ENCODE measurements around the gene GSN.

The GSN gene

GRCh38 chr9:121279776-121280388 is 11.9 kb downstream of the GSN start:
- H3K36me3 ChIP-seq (ENCODE audit: insufficient read depth): no peaks in the 10 kb centered on the region
- no peak overlapping the region for H3K4me3 ChIP-seq (IDR thresholded peaks at IDR 0.05; ENCODE audit: insufficient read depth, low read depth, low read length)
- no peak overlapping the region for H2AFZ ChIP-seq (ENCODE audit: low read depth)
- TF ChIP-seq CTCF (conservative IDR thresholded peaks at IDR 0.05; ENCODE audit: low read depth, low read length): no peak
- H3K27ac ChIP-seq: no peak overlapping the region
- H3K27me3 ChIP-seq (ENCODE audit: insufficient read depth, low read depth): no peaks in the 10 kb centered on the region
- no peak overlapping the region for H3K9ac ChIP-seq
- no peaks in the 10 kb centered on the region for H3K79me2 ChIP-seq (ENCODE audit: insufficient read depth, low read depth)
- no peaks in the 10 kb centered on the region for H3K4me1 ChIP-seq (ENCODE audit: low read depth, poor library complexity, severe bottlenecking)
- H3K4me2 ChIP-seq: no peak overlapping the region
- H4K20me1 ChIP-seq (ENCODE audit: insufficient read depth): no peaks in the 10 kb centered on the region

GRCh38 chr9:121280715-121281613 is 13.0 kb downstream of the GSN start:
- Histone ChIP-seq H3K4me2 (no peak overlapping the region), H3K4me3 (IDR thresholded peaks at IDR 0.05; ENCODE audit: insufficient read depth, low read depth, low read length) (no peak overlapping the region), H3K36me3 (ENCODE audit: insufficient read depth) (no peaks in the 10 kb centered on the region), H3K9ac (no peak overlapping the region), H3K4me1 (ENCODE audit: low read depth, poor library complexity, severe bottlenecking) (no peaks in the 10 kb centered on the region), H4K20me1 (ENCODE audit: insufficient read depth) (no peaks in the 10 kb centered on the region), H2AFZ (ENCODE audit: low read depth) (no peak overlapping the region), H3K79me2 (ENCODE audit: insufficient read depth, low read depth) (no peaks in the 10 kb centered on the region), H3K27ac (no peak overlapping the region), H3K27me3 (ENCODE audit: insufficient read depth, low read depth) (no peaks in the 10 kb centered on the region)
- no peak for TF ChIP-seq CTCF (conservative IDR thresholded peaks at IDR 0.05; ENCODE audit: low read depth, low read length)

- TF ChIP-seq CTCF (conservative IDR thresholded peaks at IDR 0.05; ENCODE audit: low read depth, low read length): no peak
- no peak overlapping the region for H3K27ac ChIP-seq
- H3K36me3 ChIP-seq (ENCODE audit: insufficient read depth): no peaks in the 10 kb centered on the region
- no peak overlapping the region for H3K4me2 ChIP-seq
- no peak overlapping the region for H3K9ac ChIP-seq
- no peaks in the 10 kb centered on the region for H3K27me3 ChIP-seq (ENCODE audit: insufficient read depth, low read depth)
- no peaks in the 10 kb centered on the region for H4K20me1 ChIP-seq (ENCODE audit: insufficient read depth)
- H3K79me2 ChIP-seq (ENCODE audit: insufficient read depth, low read depth): no peaks in the 10 kb centered on the region
- H3K4me1 ChIP-seq (ENCODE audit: low read depth, poor library complexity, severe bottlenecking): no peaks in the 10 kb centered on the region
- H2AFZ ChIP-seq (ENCODE audit: low read depth): no peak overlapping the region
- no peak overlapping the region for H3K4me3 ChIP-seq (IDR thresholded peaks at IDR 0.05; ENCODE audit: insufficient read depth, low read depth, low read length)
Measured at GRCh38 chr9:121281614-121282276, 13.8 kb downstream of the GSN start.

- no peaks in the 10 kb centered on the region for H3K4me1 ChIP-seq (ENCODE audit: low read depth, poor library complexity, severe bottlenecking)
- no peaks in the 10 kb centered on the region for H3K27me3 ChIP-seq (ENCODE audit: insufficient read depth, low read depth)
- H3K9ac ChIP-seq: no peak overlapping the region
- no peaks in the 10 kb centered on the region for H4K20me1 ChIP-seq (ENCODE audit: insufficient read depth)
- H3K79me2 ChIP-seq (ENCODE audit: insufficient read depth, low read depth): no peaks in the 10 kb centered on the region
- H2AFZ ChIP-seq (ENCODE audit: low read depth): no peak overlapping the region
- H3K4me2 ChIP-seq: no peak overlapping the region
- no peaks in the 10 kb centered on the region for H3K36me3 ChIP-seq (ENCODE audit: insufficient read depth)
- TF ChIP-seq CTCF (conservative IDR thresholded peaks at IDR 0.05; ENCODE audit: low read depth, low read length): no peak
- H3K27ac ChIP-seq: no peak overlapping the region
- H3K4me3 ChIP-seq (IDR thresholded peaks at IDR 0.05; ENCODE audit: insufficient read depth, low read depth, low read length): no peak overlapping the region
Measured at GRCh38 chr9:121282277-121283079, 14.5 kb downstream of the GSN start.

Measured in KMS-11 (cell line).